Fibroblast of lung (primary cell): ENCODE results near the gene LOXHD1. TPM values are rescaled to one million over a fixed set of nuclear protein-coding genes. Genes with fewer than 3 reads are reported as not detected.

Experiments used
- DNase-seq, 2 donors: peaks; one replicate each; pipeline versions ENCODE4 v3.0.0 to v3.0.0-alpha.2; 2010; ENCODE audit warnings: low read depth in 2 of 2
- H2AFZ ChIP-seq: 2 replicates; pipeline ENCODE4 v1.5.1; 2012; ENCODE audit warnings: low read length, control low read depth, inconsistent platforms
- H3K27ac ChIP-seq: 2 replicates; pipeline ENCODE4 v1.5.1; 2011; ENCODE audit warnings: low read length, control low read depth; ENCODE audit not compliant: insufficient read depth
- H3K27me3 ChIP-seq: 2 replicates; pipeline ENCODE4 v1.5.1; 2011; ENCODE audit warnings: mild to moderate bottlenecking, low read length; ENCODE audit not compliant: control insufficient read depth, insufficient read depth
- H3K36me3 ChIP-seq: 2 replicates; pipeline ENCODE4 v1.5.1; 2011; ENCODE audit warnings: low read length; ENCODE audit not compliant: control insufficient read depth, insufficient read depth
- H3K4me1 ChIP-seq: 2 replicates; pipeline ENCODE4 v1.5.1; 2011; ENCODE audit warnings: low read length; ENCODE audit not compliant: control insufficient read depth, insufficient read depth; ENCODE audit errors: extremely low read depth
- H3K4me2 ChIP-seq: 2 replicates; pipeline ENCODE4 v1.5.1; 2011; ENCODE audit warnings: low read length, control low read depth; ENCODE audit not compliant: insufficient read depth; ENCODE audit errors: extremely low read depth
- H3K4me3 ChIP-seq, 4 experiments: fragments of 200-600 bp in 1 of 4; sonication (generic) in 1 of 4; replicated peaks in 1 of 4; 2 replicates each; pipeline ENCODE4 v1.5.1; 2011 to 2016; ENCODE audit warnings: low read length in 4 of 4, low read depth in 3 of 4, mild to moderate bottlenecking in 3 of 4, control low read depth in 2 of 4, inconsistent platforms in 1 of 4, mixed read lengths in 1 of 4; ENCODE audit not compliant: insufficient read depth in 1 of 4; ENCODE audit errors: control extremely low read depth in 1 of 4
- H3K79me2 ChIP-seq: 2 replicates; pipeline ENCODE4 v1.5.1; 2012; ENCODE audit warnings: mild to moderate bottlenecking, low read length, inconsistent platforms; ENCODE audit not compliant: control insufficient read depth, insufficient read depth
- H3K9ac ChIP-seq: 2 replicates; pipeline ENCODE4 v1.5.1; 2011; ENCODE audit warnings: mild to moderate bottlenecking, low read length, control low read depth; ENCODE audit not compliant: insufficient read depth
- H3K9me3 ChIP-seq: 2 replicates; pipeline ENCODE4 v1.5.1; 2012; ENCODE audit warnings: low read depth, low read length; ENCODE audit not compliant: control insufficient read depth, insufficient read depth
- H4K20me1 ChIP-seq: 2 replicates; pipeline ENCODE4 v1.5.1; 2011; ENCODE audit warnings: low read length; ENCODE audit not compliant: control insufficient read depth, insufficient read depth; ENCODE audit errors: extremely low read depth
- EZH2 ChIP-seq: IDR thresholded peaks from 2 replicates; pipeline ENCODE4 v1.5.1; 2012; ENCODE audit warnings: low read length, control low read depth, mild to moderate bottlenecking; ENCODE audit errors: missing control alignments
- polyA plus RNA-seq, 2 donors: library from polyadenylated mRNA; depleted of rRNA in 1 of 2; stranded (reverse) in 1 of 2; unstranded in 1 of 2; fragments of >200 nt; gene quantifications; 2 replicates each; pipeline ENCODE4 v1.2.1, GENCODE V29; 2011 to 2012; ENCODE audit warnings: missing spikeins in 1 of 2
- total RNA-seq: library from RNA; depleted of rRNA; stranded (reverse); fragments of >200 nt; gene quantifications from 2 replicates; pipeline ENCODE4 v1.2.1, GENCODE V29; 2014
- TF ChIP-seq, protein P1 (sequence below), 2 donors: IDR thresholded peaks in 1 of 2; conservative IDR thresholded peaks in 1 of 2; 1 replicate in 1 of 2; 2 replicates in 1 of 2; pipeline ENCODE4 v1.5.1; 2011 to 2012; ENCODE audit warnings: low read length in 2 of 2, control low read depth in 1 of 2, inconsistent platforms in 1 of 2, low read depth in 1 of 2, mild to moderate bottlenecking in 1 of 2

LOXHD1 gene
- total and polyA plus RNA-seq, 2 donors (not counting 1 experiment from before 2014, with no cell fraction given): not detected

DNA sequence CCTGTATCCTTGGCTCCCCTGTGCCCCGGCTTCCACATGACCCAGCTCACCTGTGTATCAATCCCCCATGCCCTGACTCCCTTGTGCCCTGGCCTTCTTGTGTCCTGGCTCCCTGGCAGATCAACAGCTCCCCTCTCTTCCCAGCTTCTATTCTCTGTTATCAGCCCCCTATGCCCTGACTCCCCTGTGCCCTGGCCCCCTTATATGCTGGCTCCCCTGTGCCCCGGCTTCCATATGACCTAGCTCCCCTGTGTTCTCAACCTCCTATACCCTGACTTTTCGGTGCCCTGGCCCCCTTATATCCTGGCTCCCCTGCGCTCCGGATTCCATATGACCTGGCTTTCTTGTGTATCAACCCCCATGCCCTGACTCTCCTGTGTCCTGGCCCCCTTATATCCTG, 209.2 kb downstream of the LOXHD1 start:
- DNase-seq: no peak
- no peak overlapping the region for H3K27ac ChIP-seq
- H3K4me1 ChIP-seq: no peaks in the 10 kb centered on the region
- no peaks in the 10 kb centered on the region for H3K27me3 ChIP-seq
- H3K4me2 ChIP-seq: no peak overlapping the region
- no peaks in the 10 kb centered on the region for H3K36me3 ChIP-seq
- no peak overlapping the region for H3K4me3 ChIP-seq
- H2AFZ ChIP-seq: no peak overlapping the region
- no peak overlapping the region for H3K9ac ChIP-seq
- no peaks in the 10 kb centered on the region for H4K20me1 ChIP-seq
- H3K9me3 ChIP-seq: no peaks in the 10 kb centered on the region
- TF ChIP-seq EZH2: no peak
- TF ChIP-seq, protein P1, sequence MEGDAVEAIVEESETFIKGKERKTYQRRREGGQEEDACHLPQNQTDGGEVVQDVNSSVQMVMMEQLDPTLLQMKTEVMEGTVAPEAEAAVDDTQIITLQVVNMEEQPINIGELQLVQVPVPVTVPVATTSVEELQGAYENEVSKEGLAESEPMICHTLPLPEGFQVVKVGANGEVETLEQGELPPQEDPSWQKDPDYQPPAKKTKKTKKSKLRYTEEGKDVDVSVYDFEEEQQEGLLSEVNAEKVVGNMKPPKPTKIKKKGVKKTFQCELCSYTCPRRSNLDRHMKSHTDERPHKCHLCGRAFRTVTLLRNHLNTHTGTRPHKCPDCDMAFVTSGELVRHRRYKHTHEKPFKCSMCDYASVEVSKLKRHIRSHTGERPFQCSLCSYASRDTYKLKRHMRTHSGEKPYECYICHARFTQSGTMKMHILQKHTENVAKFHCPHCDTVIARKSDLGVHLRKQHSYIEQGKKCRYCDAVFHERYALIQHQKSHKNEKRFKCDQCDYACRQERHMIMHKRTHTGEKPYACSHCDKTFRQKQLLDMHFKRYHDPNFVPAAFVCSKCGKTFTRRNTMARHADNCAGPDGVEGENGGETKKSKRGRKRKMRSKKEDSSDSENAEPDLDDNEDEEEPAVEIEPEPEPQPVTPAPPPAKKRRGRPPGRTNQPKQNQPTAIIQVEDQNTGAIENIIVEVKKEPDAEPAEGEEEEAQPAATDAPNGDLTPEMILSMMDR (conservative IDR thresholded peaks at IDR 0.05 in 1 of 2, IDR thresholded peaks at IDR 0.05 in 1 of 2; ENCODE audit: low read depth in 1 of 2, low read length in 2 of 2): no peak
- H3K79me2 ChIP-seq: no peaks in the 10 kb centered on the region

DNA sequence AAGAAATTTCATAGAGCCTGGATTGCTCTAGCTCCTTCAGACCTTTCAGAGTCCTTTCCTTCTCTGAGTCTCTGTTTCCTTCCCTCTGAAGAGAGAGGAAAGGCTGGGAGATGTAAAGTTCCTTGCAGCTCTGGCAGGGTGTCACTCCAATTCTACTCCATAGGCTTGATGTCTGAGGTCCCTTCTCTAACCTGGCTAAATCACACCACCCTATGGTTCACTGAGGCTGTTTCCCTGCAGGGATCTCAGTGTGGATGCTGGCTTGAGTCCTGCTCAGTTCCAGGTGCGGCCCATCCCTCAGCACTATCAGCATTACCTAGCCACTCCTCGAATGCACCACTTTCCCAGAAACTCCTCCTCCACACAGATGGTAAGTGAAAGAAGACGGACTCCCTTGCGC, 209.7 kb downstream of the LOXHD1 start:
- TF ChIP-seq, protein P1 (conservative IDR thresholded peaks at IDR 0.05 in 1 of 2, IDR thresholded peaks at IDR 0.05 in 1 of 2; ENCODE audit: low read depth in 1 of 2, low read length in 2 of 2): no peak
- no peak for TF ChIP-seq EZH2
- H3K4me2 ChIP-seq: no peak overlapping the region
- H3K4me3 ChIP-seq: no peak overlapping the region
- no peak overlapping the region for H2AFZ ChIP-seq
- H3K4me1 ChIP-seq: no peaks in the 10 kb centered on the region
- no peaks in the 10 kb centered on the region for H3K27me3 ChIP-seq
- H3K79me2 ChIP-seq: no peaks in the 10 kb centered on the region
- H3K27ac ChIP-seq: no peak overlapping the region
- no peak overlapping the region for H3K9ac ChIP-seq
- H3K36me3 ChIP-seq: no peaks in the 10 kb centered on the region
- H4K20me1 ChIP-seq: no peaks in the 10 kb centered on the region
- DNase-seq: no peak
- H3K9me3 ChIP-seq: no peaks in the 10 kb centered on the region

DNA sequence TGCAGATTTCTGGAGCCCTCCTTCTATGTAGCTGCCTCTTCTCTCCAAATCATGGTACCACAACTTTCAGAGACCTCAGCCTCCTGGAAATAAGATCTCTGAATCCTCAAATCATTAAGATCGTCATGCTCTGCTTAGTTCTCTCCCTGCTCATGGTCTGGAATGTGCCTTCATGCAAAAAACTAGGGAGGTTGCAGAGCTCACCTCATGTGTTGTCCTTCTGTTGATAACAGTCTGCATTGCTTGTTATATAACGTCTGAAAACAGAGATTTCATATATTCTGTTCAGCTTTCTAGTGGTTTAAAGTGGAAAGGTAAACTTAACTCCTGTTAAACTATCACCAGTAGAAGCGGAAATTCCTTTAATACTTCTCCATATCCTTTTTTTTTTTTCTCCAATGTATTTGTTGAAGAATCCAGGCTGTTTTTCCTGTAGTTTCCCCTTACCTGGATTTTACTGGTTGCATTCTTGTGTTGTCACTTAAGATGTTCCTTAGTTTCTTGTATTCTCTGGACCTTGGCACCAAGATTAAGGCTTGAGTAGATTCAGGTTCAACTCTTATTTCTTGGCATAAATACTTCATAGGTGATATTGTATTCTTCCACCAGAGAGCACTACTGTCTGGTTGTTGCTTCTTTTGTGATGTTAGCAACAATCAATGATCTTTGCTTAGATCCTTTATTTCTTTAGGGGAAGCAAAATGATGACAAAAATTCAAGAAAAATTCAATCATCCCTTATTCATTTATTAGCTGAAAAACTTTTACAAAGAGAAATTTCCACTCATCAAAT, 211.3 kb downstream of the LOXHD1 start:
- Histone ChIP-seq H3K27me3 (no peaks in the 10 kb centered on the region), H3K9me3 (no peaks in the 10 kb centered on the region), H3K36me3 (no peaks in the 10 kb centered on the region), H3K27ac (no peak overlapping the region), H3K79me2 (no peaks in the 10 kb centered on the region), H4K20me1 (no peaks in the 10 kb centered on the region), H2AFZ (no peak overlapping the region), H3K9ac (no peak overlapping the region), H3K4me3 (no peak overlapping the region), H3K4me1 (no peaks in the 10 kb centered on the region), H3K4me2 (no peak overlapping the region)
- DNase-seq: no peak
- TF ChIP-seq EZH2: no peak
- TF ChIP-seq, protein P1 (conservative IDR thresholded peaks at IDR 0.05 in 1 of 2, IDR thresholded peaks at IDR 0.05 in 1 of 2; ENCODE audit: low read depth in 1 of 2, low read length in 2 of 2): no peak
